CD1c-positive myeloid dendritic cell (primary cell): ENCODE measurements around the gene MINAR1.

ENCODE experiments used
- DNase-seq: peaks from one replicate; pipeline ENCODE4 v3.0.0-alpha.2; 2016; ENCODE audit errors: extremely low spot score

The MINAR1 gene

GRCh38 chr15:79463043-79463780 is 31.1 kb downstream of the MINAR1 start:
- no peak for DNase-seq

DNA sequence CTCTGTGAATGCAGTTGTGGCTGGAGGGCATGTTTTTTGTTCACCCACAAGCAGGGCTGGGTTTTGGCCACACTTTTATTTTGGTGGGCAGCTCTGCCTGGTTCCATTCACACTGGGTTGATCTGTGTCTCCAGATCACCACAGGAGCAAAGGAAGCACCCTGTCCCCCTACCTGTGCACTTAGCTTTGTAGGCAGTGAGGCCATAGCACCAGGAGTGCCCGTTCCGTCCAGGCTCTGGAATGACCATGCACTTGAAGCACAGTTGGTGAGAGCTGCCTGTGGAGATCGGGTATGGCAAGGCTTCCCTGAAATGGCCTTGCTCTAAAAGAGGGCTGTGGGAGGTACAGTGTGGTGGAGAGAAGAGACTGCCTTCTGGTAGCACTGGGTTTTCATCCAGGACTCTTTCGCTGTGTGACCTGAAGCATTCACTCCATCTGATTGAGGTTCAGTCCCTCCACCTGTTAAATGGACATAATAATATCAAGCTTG is 31.7 kb downstream of the MINAR1 start:
- DNase-seq: no peak

DNA sequence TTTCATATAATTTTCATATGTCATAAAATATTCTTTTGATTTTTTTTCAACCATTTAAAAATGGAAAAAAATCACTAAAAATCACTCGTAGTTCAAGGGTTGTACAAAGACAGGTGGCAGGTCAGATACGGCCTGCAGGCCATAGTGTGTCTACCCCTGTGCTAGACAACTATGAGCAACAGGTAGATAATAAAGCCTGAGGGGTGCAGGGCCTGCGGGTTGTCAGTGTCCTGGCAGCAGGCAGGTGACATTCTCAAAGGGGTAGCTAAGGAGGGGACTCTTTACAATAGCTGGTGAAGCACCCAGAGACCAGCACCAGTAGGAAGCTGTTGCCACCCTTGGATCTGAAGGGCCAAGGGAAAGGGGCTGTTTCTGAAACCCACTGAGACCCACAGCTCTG is 34.4 kb downstream of the MINAR1 start:
- DNase-seq: no peak

DNA sequence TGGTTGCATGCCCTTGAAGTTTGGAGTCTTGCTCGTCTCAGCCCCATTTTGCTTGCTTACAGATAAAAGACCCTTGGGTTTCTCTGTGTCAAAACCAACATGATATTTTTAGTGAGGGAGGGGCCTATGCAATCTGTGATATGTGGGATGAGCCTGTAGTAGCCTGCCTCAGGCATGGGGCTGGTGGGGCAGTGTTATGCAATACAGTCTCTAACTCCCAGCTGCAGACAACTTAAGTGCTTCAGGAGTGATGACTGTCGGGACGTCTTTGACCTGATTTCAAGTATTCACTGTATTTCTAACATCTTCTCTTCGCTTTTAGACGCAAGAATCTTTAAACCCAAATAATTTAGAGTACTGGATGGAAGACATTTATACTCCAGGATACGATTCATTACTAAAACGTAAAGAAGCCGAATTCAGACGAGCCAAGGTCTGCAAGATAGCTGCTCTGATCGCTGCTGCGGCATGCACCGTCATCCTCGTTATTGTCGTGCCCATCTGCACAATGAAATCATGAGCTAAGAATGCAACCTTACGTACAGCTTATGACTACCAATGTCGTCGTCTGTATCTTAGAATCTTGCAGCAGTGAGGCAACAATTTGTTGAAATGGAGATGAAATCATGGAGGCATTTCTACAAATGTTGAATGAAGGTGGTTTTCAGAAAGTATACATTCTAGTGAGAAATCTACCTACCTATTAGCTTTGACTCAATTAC is 35.9 kb downstream of the MINAR1 start:
- DNase-seq: no peak

DNA sequence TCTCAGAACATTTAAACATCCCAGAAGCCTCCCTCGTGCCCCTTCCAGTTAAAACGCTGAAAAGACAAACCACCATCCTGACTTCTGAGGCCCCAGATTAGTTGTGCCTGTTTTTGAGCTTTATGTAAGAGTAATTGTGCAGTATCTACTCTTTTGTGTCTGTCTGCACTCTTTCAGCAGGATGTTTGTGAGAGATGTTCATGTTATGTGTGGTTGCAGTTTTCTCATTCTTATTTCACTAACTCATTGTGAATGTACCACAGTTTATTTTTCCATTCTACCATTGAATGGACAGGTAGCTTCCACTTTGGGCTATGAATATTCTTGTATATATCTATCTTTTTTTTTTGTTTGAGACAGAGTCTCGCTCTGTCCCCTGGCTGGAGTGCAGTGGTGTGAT is 40.3 kb downstream of the MINAR1 start:
- DNase-seq: no peak

DNA sequence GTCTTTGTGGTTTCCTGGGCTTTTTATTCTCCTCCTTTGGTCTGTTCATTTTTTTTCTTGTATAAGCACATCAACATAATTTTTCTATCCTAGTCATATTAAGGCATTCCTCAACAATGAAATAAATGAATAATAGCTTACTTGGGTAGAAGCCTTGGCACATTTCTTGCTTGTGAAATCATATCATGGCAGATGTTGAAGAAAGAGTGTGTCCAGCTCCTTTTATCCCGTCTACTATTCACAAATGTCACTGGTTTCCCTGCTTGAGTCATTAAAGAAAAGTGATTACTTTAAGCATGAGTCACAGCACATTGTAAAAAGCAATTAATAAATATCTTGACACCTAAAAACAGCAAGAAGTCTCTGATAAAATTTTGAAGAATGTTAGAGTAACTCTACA is 42.1 kb downstream of the MINAR1 start:
- no peak for DNase-seq

GRCh38 chr15:79475306-79475705 is 43.2 kb downstream of the MINAR1 start:
- DNase-seq: no peak

DNA sequence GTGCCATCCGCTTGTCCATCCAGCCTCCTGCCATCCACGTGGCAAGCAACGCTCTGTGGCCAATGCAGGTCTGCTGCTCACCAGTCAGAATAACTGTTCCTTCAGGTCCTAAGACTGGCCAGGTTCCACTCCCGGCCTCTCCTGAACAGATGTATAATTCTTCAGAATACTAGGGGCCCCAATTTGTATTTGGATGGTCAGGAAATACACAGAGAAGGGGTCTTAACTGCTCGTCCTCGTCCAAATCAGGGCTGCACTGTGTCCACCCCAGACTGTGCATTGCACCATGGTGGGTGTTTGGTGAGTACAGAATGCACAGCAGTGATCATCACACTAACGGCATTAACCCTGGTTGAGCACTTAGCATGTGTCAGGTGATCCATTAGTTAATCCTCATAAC is 46.0 kb downstream of the MINAR1 start:
- DNase-seq: no peak

- no peak for DNase-seq
Measured at GRCh38 chr15:79479616-79480015, 47.5 kb downstream of the MINAR1 start.

- DNase-seq: no peak
Measured at GRCh38 chr15:79481793-79482192, 49.7 kb downstream of the MINAR1 start.
